ENCODE data around the gene LRP4. TPM values are rescaled to one million over a fixed set of nuclear protein-coding genes. Genes with fewer than 3 reads are reported as not detected.

Gene LRP4
- total RNA-seq, 3 donors from 2014 or later: 5.2 to 7.5 (median 6.4) TPM

- peak; percentile 67 to 81 for DNase-seq (ENCODE audit: low spot score in 2 of 2)
- no peak overlapping the region for H3K27ac ChIP-seq
- no peaks in the 10 kb centered on the region for H3K9me3 ChIP-seq
- H3K4me1 ChIP-seq: no peaks in the 10 kb centered on the region
- no peak for TF ChIP-seq CTCF (IDR thresholded peaks at IDR 0.05)
- no peak for TF ChIP-seq POLR2A (IDR thresholded peaks at IDR 0.05)
- TF ChIP-seq POLR2AphosphoS5 (IDR thresholded peaks at IDR 0.05): no peak
- H3K36me3 ChIP-seq: no peaks in the 10 kb centered on the region
- H3K27me3 ChIP-seq: no peaks in the 10 kb centered on the region
- H3K4me3 ChIP-seq: no peak overlapping the region
- intact Hi-C loops (cut with DNase I; ENCODE audit: low total_unique reads): no loop called here
Observed at GRCh38 chr11:46898396-46899095, 19.8 kb downstream of the LRP4 start.

DNA sequence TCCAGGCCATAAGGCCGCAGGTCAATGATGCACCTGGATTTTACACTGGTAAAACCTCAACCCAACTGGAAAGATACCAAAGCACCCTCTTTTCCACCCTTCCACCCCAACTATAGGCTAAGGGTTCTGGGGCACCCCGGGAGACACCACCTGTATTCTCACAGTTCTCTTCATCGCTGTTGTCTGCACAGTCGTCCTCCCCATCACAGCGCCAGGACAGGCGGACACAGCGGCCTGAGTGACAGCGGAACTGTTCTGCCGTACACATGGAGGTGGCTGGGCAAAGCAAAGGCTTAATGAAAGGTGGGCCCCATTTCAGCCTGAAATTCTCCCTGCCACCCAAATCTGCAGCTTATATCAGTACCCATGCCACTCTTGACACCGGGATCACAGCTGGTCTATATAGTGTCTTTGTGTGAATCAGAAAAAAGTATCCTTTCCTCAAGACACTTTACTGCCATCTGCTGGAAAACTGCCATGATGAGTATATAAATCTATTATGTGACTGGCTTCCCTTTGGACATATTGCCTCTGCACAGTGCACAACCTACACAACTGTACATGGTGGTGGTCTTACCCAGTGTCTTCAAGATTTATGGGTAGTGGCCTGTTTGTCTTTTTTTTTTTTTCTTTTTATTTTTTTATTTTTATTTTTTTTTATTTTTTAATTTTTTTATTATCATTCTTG is 21.5 kb downstream of the LRP4 start:
- DNase-seq (ENCODE audit: low spot score in 2 of 2): no peak
- intact Hi-C loops (cut with DNase I; ENCODE audit: low total_unique reads): no loop called here
- Histone ChIP-seq H3K27ac (no peak overlapping the region), H3K27me3 (no peaks in the 10 kb centered on the region), H3K9me3 (no peaks in the 10 kb centered on the region), H3K4me3 (no peak overlapping the region), H3K4me1 (no peaks in the 10 kb centered on the region), H3K36me3 (no peaks in the 10 kb centered on the region)
- no peak for TF ChIP-seq POLR2AphosphoS5 (IDR thresholded peaks at IDR 0.05)
- no peak for TF ChIP-seq CTCF (IDR thresholded peaks at IDR 0.05)
- TF ChIP-seq POLR2A (IDR thresholded peaks at IDR 0.05): no peak

DNA sequence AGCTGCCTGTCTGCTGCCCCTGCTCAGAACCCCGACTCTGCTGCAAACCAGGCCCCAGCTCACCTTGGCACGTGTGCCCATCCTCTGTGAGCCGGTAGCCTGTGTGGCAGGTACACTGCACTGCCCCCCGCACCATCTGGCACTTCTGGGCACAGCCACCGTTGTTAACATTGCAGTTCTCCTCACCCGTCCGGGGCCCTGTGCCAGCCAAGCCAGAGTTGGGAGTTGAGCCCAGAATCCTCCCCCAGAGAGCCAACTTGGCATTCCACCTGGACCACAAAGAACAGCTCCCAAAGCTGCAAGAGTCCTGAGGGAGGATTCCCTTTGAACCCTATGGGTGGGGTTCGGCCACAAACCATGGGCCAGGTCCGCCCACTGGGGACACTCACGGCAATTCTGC is 22.5 kb downstream of the LRP4 start:
- intact Hi-C loops (cut with DNase I; ENCODE audit: low total_unique reads): no loop called here
- TF ChIP-seq POLR2AphosphoS5 (IDR thresholded peaks at IDR 0.05) (no peak), POLR2A (IDR thresholded peaks at IDR 0.05) (no peak), CTCF (IDR thresholded peaks at IDR 0.05) (no peak)
- Histone ChIP-seq H3K9me3 (no peaks in the 10 kb centered on the region), H3K36me3 (no peaks in the 10 kb centered on the region), H3K4me1 (no peaks in the 10 kb centered on the region), H3K27me3 (no peaks in the 10 kb centered on the region), H3K4me3 (no peak overlapping the region), H3K27ac (no peak overlapping the region)
- DNase-seq (ENCODE audit: low spot score in 2 of 2): peak; percentile 80

- no peak for DNase-seq (ENCODE audit: low spot score in 2 of 2)
- H3K27me3 ChIP-seq: no peaks in the 10 kb centered on the region
- H3K9me3 ChIP-seq: no peaks in the 10 kb centered on the region
- TF ChIP-seq POLR2A (IDR thresholded peaks at IDR 0.05) (no peak), CTCF (IDR thresholded peaks at IDR 0.05) (no peak), POLR2AphosphoS5 (IDR thresholded peaks at IDR 0.05) (no peak)
- H3K27ac ChIP-seq: no peak overlapping the region
- H3K4me3 ChIP-seq: no peak overlapping the region
- no peaks in the 10 kb centered on the region for H3K36me3 ChIP-seq
- intact Hi-C loops (cut with DNase I; ENCODE audit: low total_unique reads): loop anchor here (5.0 kb wide), 1 partner anchor 257 kb away; no protein-coding TSS in a partner anchor
- no peaks in the 10 kb centered on the region for H3K4me1 ChIP-seq
Observed at GRCh38 chr11:46894961-46895360, 23.4 kb downstream of the LRP4 start.

GRCh38 chr11:46894506-46894905 is 23.8 kb downstream of the LRP4 start:
- Histone ChIP-seq H3K4me3 (no peak overlapping the region), H3K27ac (no peak overlapping the region), H3K27me3 (no peaks in the 10 kb centered on the region), H3K36me3 (no peaks in the 10 kb centered on the region), H3K4me1 (no peaks in the 10 kb centered on the region), H3K9me3 (no peaks in the 10 kb centered on the region)
- intact Hi-C loops (cut with DNase I; ENCODE audit: low total_unique reads): loop anchor here (5.0 kb wide), 1 partner anchor 258 kb away; no protein-coding TSS in a partner anchor
- TF ChIP-seq POLR2A (IDR thresholded peaks at IDR 0.05): no peak
- no peak for TF ChIP-seq CTCF (IDR thresholded peaks at IDR 0.05)
- no peak for TF ChIP-seq POLR2AphosphoS5 (IDR thresholded peaks at IDR 0.05)
- no peak for DNase-seq (ENCODE audit: low spot score in 2 of 2)
